Peyer's patch (tissue), 4 donors: ENCODE measurements around the gene MYRIP.

Experiments used
- CTCF ChIP-seq, 6 experiments: fragments of 450-650 bp in 4 of 6; fragments of 200-600 bp in 2 of 6; sonication (generic) in 1 of 6; IDR thresholded peaks; one replicate each; pipeline ENCODE4 v1.5.1; 2017 to 2019; ENCODE audit warnings: antibody characterized with exemption in 6 of 6, mild to moderate bottlenecking in 3 of 6, moderate library complexity in 1 of 6
- POLR2A ChIP-seq, 2 donors: fragments of 450-650 bp; IDR thresholded peaks; one replicate each; pipeline ENCODE4 v1.5.1; 2017; ENCODE audit warnings: antibody characterized with exemption in 2 of 2, mild to moderate bottlenecking in 2 of 2, moderate library complexity in 2 of 2

GRCh38 chr3:40071683-40072238 is 262.4 kb downstream of the MYRIP start:
- TF ChIP-seq POLR2A (IDR thresholded peaks at IDR 0.05) = no peak
- no peak for TF ChIP-seq CTCF (IDR thresholded peaks at IDR 0.05)
